Activated T-cell treated with anti-CD3 and anti-CD28 coated beads, Interleukin-2, amount 50 U/mL, for 4 hours (primary cell): ENCODE measurements around the gene ETNPPL. TPM values are rescaled to one million over a fixed set of nuclear protein-coding genes. Genes with fewer than 3 reads are reported as not detected.

ENCODE experiments used
- ATAC-seq, 2 donors: fragments of 200-7000 bp; cut with Tn5 transposase; one replicate each; pipeline ENCODE4 v1.10.0; 2021
- DNase-seq: peaks from one replicate; pipeline ENCODE4 v3.0.0-alpha.2; 2020
- H3K27me3 Mint-ChIP-seq: one replicate; pipeline ENCODE4 v1.8.0; 2021; ENCODE audit warnings: low read depth, mixed read lengths
- H3K36me3 Mint-ChIP-seq: one replicate; pipeline ENCODE4 v1.8.0; 2022; ENCODE audit warnings: mixed read lengths; ENCODE audit not compliant: insufficient read depth
- H3K4me1 Mint-ChIP-seq: one replicate; pipeline ENCODE4 v1.8.0; 2021; ENCODE audit warnings: low read depth, mixed read lengths
- H3K4me3 Mint-ChIP-seq: one replicate; pipeline ENCODE4 v1.8.0; 2021; ENCODE audit warnings: mild to moderate bottlenecking, moderate library complexity, mixed read lengths
- H3K9me3 Mint-ChIP-seq: one replicate; pipeline ENCODE4 v1.8.0; 2021; ENCODE audit warnings: mixed read lengths
- total RNA-seq, 3 donors: library from RNA; stranded (reverse); gene quantifications; one replicate each; pipeline ENCODE4 v1.2.1, GENCODE V29; 2021

Gene ETNPPL
- not detected for total RNA-seq

DNA sequence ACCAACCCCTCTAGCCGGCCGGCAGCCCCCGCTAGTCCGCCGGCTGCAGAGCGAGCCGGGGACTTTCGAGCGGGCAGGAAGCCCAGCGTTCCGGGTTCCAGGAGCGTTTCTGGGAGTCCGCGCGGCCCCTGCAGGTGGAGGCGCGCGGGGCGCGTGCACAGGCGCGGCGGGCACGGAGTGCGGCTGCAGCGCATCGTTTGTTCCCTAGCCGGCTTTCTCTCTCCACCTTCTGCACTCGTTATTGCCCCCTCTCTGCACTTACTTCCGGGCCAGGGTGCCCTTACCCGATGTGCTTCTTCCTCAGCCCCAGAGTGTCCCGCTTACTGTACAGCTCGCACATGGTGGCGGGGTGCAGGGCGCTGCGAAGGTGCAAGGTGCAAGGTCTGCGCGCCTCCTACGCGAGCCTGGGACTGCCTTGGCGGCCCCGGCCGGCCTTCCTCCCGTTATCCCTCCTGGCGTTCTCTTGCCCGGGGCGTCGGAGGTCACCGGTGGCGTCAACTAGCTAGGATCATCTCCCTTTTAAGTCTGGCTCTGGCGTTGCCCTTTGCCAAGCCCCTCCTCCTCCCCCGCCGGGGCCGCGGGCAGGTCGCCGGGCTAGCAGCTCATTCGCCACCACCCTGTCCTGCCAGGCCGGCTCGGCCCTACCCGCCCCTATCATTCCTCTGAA is at the start of gene ETNPPL:
Gene ETNPPL (minus strand): TSS at position 495 of the 667 bp plus-strand sequence. CDS start 155 bp downstream, at position 340.
- peak within 1 kb of the TSS; percentile 75 for H3K4me3 Mint-ChIP-seq
- DNase-seq: no peak
- ATAC-seq: peak; percentile 70 to 75
- peaks cover 44% of the 10 kb centered on the region for H3K27me3 Mint-ChIP-seq
- peaks cover 10% of the 10 kb centered on the region for H3K4me1 Mint-ChIP-seq
- no peaks in the 10 kb centered on the region for H3K9me3 Mint-ChIP-seq
- H3K36me3 Mint-ChIP-seq: no peaks in the 10 kb centered on the region

DNA sequence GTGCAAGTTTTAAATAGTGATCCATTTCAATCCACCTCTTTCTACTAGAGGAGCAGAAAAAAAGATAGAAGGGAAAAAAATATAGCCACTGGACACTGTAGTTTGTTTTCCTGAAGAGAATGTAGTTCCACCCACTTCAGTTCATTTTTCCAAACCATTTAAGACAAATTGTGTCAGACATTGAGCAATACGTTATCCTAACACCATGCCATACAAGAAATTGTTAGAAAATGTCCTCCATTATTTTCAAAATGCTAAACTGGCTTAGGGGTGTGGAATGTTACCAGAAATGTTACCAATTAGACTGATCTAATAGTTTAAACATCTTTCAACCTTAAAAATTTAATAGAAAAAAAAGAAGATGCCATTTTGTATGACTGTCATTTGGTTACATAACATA is 48.6 kb upstream of the ETNPPL start:
- no peaks in the 10 kb centered on the region for H3K36me3 Mint-ChIP-seq
- DNase-seq: no peak
- peaks cover 19% of the 10 kb centered on the region for H3K27me3 Mint-ChIP-seq
- no peaks in the 10 kb centered on the region for H3K4me1 Mint-ChIP-seq
- H3K4me3 Mint-ChIP-seq: no peak overlapping the region
- no peak for ATAC-seq
- H3K9me3 Mint-ChIP-seq: no peaks in the 10 kb centered on the region

DNA sequence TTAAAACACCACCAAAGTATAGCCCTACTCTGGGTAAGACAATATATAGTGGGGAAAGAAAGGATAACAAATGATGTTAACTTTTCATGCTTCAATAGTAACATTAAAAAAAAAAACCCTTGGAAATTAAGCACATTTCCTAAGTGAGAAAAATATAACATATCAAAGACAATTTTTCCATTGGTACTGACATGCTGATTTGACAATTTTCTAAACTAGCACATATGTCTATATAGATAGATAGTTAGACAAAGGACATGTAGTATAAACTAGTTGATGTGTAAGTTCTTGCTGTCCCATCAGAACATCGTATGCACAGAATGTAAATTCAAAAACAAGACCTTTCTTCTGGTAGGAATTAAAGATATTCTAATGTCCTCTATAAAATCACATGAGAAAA is 47.2 kb upstream of the ETNPPL start:
- Mint-ChIP-seq H3K4me1 (no peaks in the 10 kb centered on the region), H3K36me3 (no peaks in the 10 kb centered on the region), H3K9me3 (no peaks in the 10 kb centered on the region), H3K4me3 (no peak overlapping the region), H3K27me3 (peaks cover 11% of the 10 kb centered on the region)
- no peak for DNase-seq
- no peak for ATAC-seq

DNA sequence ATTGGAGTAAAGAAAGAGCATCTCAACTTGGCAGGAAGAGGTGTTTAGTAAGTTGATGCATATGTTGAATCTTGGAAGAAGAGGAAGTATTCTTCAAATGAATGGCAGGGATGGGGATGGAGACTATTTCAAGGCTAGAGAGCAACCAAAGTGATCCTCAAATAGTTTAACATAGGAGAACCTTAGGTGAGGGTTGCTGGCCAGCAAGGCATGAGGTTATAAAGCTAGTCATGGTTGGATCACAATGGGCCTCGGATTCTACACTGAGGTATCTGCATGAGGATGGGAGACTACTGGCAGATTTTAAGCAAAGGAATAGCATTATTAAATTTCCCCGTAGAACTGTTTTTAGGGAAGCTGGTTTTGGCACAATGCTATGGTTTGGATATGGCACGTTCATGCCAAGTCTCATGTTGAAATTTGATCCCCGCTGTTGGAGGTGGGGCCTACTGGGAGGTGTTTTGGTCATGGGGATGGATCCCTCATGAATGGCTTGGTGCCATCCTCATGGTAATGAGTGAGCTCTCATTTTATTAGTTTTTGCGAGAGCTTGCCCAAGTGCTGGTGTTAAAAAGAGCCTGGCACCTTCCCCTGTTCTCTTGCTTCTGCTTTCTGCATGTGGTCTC is 41.9 kb upstream of the ETNPPL start:
- H3K4me1 Mint-ChIP-seq: no peaks in the 10 kb centered on the region
- H3K9me3 Mint-ChIP-seq: no peaks in the 10 kb centered on the region
- H3K36me3 Mint-ChIP-seq: no peaks in the 10 kb centered on the region
- H3K27me3 Mint-ChIP-seq: peaks cover 2% of the 10 kb centered on the region
- no peak overlapping the region for H3K4me3 Mint-ChIP-seq
- DNase-seq (no peak), ATAC-seq (no peak)

DNA sequence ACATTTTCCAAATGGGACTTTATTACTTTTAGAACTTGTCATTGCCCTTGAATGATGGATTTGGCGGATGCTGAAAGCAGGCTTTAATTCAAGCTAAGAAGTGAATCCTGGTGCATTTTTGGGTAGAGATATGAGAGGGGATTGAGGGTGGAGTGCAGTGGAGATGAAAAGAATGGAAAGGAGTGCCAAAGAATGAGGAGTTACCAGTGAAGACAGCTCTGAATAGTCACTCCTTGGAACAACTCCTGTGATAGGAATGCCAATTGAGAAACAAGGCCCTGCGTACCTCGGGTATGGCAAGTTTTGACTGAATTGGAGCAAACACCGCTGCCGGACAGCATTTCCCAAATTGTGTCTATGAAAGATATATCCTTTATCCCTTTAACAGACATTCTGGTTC is 36.5 kb upstream of the ETNPPL start:
- Mint-ChIP-seq H3K4me3 (no peak overlapping the region), H3K36me3 (no peaks in the 10 kb centered on the region), H3K27me3 (no peaks in the 10 kb centered on the region), H3K9me3 (no peaks in the 10 kb centered on the region), H3K4me1 (no peaks in the 10 kb centered on the region)
- no peak for DNase-seq
- no peak for ATAC-seq

DNA sequence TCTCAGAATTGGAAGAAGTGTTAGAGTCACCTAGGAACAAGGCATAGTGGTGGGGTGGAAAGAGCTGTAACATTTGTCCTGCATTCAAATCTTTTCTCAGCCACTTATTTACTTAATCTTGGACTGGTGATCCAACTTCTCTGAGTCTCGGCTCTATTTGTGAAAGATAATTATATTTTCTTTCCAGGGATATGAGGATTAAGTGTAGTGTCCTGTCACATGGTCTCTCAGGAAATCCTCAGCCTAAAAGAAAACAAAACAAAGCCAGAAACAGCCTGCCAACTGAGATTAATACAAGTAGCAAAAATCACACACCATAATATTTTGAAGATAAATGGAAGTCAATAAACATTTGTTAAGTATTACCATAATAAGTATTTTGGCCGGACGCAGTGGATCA is 33.3 kb upstream of the ETNPPL start:
- Mint-ChIP-seq H3K36me3 (no peaks in the 10 kb centered on the region), H3K9me3 (no peaks in the 10 kb centered on the region), H3K27me3 (no peaks in the 10 kb centered on the region), H3K4me3 (no peak overlapping the region), H3K4me1 (no peaks in the 10 kb centered on the region)
- DNase-seq: no peak
- no peak for ATAC-seq

DNA sequence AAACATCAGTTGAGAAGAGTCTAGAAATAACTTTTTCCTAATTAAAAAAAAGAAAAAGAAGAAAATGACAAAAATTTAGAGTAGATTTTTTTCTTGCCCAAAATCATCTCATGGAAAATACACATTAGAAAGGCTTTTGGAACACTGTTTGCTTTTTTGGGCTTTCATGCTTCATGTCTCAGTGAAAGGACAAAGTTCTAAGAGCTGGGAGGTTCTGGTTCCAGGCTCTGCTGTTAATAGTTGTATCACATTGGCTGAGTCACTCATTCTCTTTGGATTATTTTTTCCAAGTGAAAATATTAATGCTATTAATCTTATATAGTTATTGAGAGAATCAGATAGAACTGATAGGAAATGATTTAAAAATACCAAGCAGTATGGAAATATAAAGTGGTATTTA is 32.9 kb upstream of the ETNPPL start:
- no peak for ATAC-seq
- Mint-ChIP-seq H3K9me3 (no peaks in the 10 kb centered on the region), H3K27me3 (no peaks in the 10 kb centered on the region), H3K4me3 (no peak overlapping the region), H3K4me1 (no peaks in the 10 kb centered on the region), H3K36me3 (no peaks in the 10 kb centered on the region)
- no peak for DNase-seq

DNA sequence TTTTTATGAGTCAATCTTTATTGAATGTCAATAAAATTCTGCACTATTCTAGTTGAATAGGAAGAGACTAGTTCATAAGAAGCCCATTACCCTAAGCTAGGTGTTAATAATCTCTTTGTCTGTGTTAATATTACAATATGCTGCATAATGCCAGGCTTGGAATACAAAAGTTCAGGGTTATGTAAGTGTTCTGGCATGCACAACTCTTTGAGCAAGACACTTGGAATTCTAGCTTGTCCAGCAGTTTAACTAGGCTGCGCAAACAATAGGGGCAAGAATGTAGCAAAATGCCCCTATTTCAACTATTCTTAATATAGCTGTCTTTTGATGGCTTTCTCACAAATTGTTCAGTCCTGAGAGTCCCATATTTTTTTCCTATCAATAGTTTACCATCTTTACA is 31.3 kb upstream of the ETNPPL start:
- no peak for ATAC-seq
- Mint-ChIP-seq H3K4me1 (no peaks in the 10 kb centered on the region), H3K27me3 (no peaks in the 10 kb centered on the region), H3K36me3 (no peaks in the 10 kb centered on the region), H3K9me3 (no peaks in the 10 kb centered on the region), H3K4me3 (no peak overlapping the region)
- no peak for DNase-seq

DNA sequence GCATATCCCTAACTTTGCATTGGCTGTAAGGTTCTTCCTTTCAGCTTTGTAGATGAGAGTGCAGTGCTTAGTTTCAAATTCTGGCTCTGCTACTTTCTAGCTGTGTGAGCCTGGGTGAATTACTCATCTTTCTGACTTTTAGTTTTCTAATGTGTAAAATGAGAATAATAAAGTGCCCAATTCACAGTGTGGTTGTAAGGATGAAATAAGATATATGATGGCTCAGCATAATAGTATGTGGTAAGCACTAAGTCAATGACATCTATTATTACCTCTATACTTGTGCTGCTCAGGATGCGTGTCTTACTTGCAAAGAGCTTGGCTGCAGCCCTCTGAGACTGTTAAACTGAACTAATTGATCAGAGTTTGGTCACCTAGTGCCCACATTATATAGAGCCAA is 30.6 kb upstream of the ETNPPL start:
- H3K4me1 Mint-ChIP-seq: no peaks in the 10 kb centered on the region
- DNase-seq: no peak
- no peak overlapping the region for H3K4me3 Mint-ChIP-seq
- H3K27me3 Mint-ChIP-seq: peaks cover 3% of the 10 kb centered on the region
- ATAC-seq: no peak
- no peaks in the 10 kb centered on the region for H3K36me3 Mint-ChIP-seq
- no peaks in the 10 kb centered on the region for H3K9me3 Mint-ChIP-seq

DNA sequence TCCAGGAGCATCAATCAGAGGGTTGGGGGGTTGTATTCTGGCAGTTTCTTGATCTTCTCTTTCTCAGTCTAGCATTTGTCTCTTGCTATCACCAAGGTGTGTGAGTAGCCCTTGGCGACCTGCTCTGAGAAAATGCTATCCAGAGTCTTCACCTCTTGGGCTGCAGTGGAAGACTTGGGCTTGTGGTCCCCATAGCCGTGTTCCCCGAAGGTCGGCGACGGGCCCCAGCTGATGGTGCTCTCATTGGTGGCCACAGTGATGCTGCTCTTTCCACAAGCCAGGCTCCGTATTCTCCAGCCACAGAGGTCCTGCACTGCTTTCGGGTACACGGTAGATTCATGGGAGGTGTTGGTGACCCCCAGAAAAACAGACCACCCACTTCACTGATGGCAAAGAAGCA is 25.9 kb upstream of the ETNPPL start:
- DNase-seq: no peak
- Mint-ChIP-seq H3K27me3 (peaks cover 3% of the 10 kb centered on the region), H3K9me3 (no peaks in the 10 kb centered on the region), H3K4me3 (no peak overlapping the region), H3K4me1 (no peaks in the 10 kb centered on the region), H3K36me3 (no peaks in the 10 kb centered on the region)
- ATAC-seq: no peak

DNA sequence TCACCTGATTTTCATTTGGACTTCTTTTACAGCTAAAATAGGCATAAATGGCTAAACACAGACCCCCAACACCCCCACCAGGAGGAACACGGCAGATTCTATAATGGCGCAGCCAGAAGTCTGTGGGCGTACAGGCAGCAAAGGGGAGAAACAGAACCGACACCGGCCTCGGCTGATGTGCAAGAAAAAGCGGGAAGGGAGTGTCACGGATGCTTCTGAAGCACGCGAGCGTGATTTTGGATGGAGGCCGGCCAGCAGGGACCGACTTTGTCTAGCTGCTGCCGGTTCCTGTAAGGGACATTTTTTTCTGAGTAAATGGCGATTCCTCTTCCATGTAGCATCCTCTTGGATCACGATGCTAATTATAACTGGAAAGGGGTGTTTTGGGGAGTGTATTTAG is 24.9 kb upstream of the ETNPPL start:
- Mint-ChIP-seq H3K27me3 (peaks cover 3% of the 10 kb centered on the region), H3K4me1 (no peaks in the 10 kb centered on the region), H3K4me3 (no peak overlapping the region), H3K36me3 (no peaks in the 10 kb centered on the region), H3K9me3 (no peaks in the 10 kb centered on the region)
- no peak for DNase-seq
- ATAC-seq: no peak

DNA sequence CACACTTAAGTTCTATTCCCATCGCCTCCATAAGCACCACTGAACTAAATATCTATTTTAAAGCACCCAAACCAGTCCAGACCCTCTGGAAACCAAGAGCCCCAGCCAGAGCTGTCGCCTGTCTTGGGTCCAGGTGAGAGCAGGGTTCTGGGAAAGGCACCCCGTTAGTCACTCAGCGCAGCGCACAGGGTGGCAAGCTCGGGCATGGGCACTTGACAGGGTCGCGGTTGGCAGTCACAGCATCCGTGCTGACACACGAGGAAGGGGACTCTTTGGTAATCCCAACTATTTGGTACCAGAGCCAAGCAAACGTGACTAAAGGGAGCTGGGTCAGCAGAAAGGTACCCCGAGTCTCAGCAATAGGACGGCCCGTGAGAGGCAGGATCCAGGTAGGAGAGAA is 24.3 kb upstream of the ETNPPL start:
- Mint-ChIP-seq H3K27me3 (peaks cover 3% of the 10 kb centered on the region), H3K4me1 (no peaks in the 10 kb centered on the region), H3K9me3 (no peaks in the 10 kb centered on the region), H3K36me3 (no peaks in the 10 kb centered on the region), H3K4me3 (no peak overlapping the region)
- no peak for DNase-seq
- ATAC-seq: no peak

DNA sequence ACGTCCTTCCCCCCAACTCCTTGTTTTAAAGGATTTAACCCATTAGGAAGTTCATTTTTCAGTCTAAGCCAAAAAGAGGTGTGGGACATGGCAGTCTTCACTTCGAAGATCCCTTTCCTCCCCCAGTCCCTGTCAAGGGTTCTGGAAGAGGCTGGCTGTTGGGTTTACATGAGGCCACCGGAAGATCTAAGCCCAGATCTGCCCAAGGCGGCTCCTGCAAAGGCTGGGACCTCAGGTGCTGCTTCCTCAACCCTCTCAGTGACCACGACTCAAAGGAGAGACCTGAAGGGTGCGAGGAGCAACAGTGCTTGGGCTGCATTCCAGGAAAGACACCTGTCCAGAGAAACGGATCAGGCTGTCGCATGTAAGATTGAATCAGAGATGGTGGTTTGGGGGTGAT is 23.5 kb upstream of the ETNPPL start:
- H3K27me3 Mint-ChIP-seq: peaks cover 3% of the 10 kb centered on the region
- no peaks in the 10 kb centered on the region for H3K9me3 Mint-ChIP-seq
- H3K4me3 Mint-ChIP-seq: no peak overlapping the region
- no peaks in the 10 kb centered on the region for H3K36me3 Mint-ChIP-seq
- ATAC-seq: no peak
- H3K4me1 Mint-ChIP-seq: no peaks in the 10 kb centered on the region
- DNase-seq: no peak

DNA sequence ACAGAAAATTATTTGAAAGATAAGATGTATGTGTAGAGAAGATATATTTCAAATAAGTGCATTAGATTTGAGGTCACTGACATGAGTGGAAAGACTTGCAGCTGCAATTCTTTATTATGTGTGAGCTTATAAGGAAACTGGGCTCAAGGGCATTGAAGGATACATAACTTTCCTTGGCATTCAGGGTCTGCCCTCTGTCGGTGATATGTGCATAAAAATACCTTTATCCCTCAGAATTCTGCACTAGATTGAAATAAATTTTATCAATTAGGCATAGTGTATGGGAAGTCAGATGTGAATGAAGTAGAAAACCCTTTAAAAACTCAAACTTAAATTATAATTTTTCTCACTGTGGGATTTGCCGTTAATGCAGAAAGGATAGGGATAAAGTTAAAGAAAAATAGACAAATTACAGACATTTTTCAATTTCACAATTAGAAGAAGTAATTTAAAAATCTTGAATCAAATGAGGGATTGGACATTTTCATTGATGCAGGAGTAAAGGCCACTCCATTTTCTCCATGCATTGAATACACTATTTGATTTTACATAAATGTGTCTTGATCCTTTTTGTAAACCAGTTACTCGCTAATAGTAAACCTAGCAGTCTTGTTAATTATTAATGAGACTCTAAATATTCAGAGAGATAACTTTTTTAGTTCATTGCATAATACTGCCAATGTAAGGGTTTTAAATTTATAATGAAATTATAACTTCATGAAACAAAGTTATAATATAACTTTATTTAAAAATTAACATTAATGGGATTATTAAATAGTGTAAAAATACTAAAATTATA is 21.0 kb upstream of the ETNPPL start:
- Mint-ChIP-seq H3K9me3 (no peaks in the 10 kb centered on the region), H3K4me3 (no peak overlapping the region), H3K4me1 (no peaks in the 10 kb centered on the region), H3K36me3 (no peaks in the 10 kb centered on the region), H3K27me3 (peaks cover 3% of the 10 kb centered on the region)
- ATAC-seq (no peak), DNase-seq (no peak)

DNA sequence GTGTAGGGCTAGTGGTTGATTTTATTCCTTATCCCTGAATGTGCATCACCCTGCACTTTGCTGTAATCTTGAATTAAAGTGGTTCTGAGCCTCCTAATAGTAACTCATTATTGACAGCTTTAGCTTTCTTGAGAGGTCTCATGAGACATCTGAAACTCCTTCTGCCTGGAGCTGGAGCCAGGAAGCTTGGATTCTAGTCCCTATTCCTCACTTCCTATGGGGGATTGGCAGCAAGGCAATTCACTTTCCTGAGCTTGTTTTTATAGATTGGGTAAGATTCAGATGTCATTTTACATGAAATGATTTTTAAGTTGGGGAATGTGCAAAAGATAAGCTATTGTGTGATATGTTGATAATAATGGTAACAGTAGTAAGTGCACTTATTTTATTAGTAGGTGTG is 17.1 kb upstream of the ETNPPL start:
- H3K9me3 Mint-ChIP-seq: no peaks in the 10 kb centered on the region
- H3K4me1 Mint-ChIP-seq: no peaks in the 10 kb centered on the region
- no peak for ATAC-seq

More for the DNA sequence above, 17.1 kb upstream of the ETNPPL start:
- H3K36me3 Mint-ChIP-seq: no peaks in the 10 kb centered on the region
- peaks cover 5% of the 10 kb centered on the region for H3K27me3 Mint-ChIP-seq
- no peak for DNase-seq
- no peak overlapping the region for H3K4me3 Mint-ChIP-seq
